ENCODE results near the gene MBD5.

DNA sequence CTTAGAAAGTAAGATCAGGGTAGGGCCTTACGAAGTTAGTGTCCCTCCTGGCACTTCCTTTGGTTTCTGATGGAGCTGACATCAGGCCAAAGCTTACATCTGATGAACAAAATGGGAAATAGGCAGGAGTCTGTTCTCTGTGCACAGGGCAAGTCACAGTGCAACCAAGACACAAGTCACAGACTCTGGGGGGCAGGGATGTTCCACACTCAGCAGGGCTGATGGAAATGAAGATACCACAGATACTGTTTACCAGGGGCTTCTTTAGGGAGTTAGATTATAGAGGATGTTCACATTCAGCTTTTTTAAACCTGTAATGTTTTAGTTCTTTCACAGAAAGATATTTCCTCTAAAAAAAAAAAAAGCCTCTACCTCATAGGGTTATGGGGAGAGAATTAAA is 517.5 kb downstream of the MBD5 start:
- TF ChIP-seq, protein P1, sequence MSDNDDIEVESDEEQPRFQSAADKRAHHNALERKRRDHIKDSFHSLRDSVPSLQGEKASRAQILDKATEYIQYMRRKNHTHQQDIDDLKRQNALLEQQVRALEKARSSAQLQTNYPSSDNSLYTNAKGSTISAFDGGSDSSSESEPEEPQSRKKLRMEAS (IDR thresholded peaks at IDR 0.05): no peak
- TF ChIP-seq, protein P2, sequence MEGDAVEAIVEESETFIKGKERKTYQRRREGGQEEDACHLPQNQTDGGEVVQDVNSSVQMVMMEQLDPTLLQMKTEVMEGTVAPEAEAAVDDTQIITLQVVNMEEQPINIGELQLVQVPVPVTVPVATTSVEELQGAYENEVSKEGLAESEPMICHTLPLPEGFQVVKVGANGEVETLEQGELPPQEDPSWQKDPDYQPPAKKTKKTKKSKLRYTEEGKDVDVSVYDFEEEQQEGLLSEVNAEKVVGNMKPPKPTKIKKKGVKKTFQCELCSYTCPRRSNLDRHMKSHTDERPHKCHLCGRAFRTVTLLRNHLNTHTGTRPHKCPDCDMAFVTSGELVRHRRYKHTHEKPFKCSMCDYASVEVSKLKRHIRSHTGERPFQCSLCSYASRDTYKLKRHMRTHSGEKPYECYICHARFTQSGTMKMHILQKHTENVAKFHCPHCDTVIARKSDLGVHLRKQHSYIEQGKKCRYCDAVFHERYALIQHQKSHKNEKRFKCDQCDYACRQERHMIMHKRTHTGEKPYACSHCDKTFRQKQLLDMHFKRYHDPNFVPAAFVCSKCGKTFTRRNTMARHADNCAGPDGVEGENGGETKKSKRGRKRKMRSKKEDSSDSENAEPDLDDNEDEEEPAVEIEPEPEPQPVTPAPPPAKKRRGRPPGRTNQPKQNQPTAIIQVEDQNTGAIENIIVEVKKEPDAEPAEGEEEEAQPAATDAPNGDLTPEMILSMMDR (IDR thresholded peaks at IDR 0.05; ENCODE audit: low read depth, low read length, missing input control): no peak

Data from liver (tissue), 2 donors.